ENCODE data around the gene OPRL1.

- TF ChIP-seq CTCF (IDR thresholded peaks at IDR 0.05) (no peak), POLR2A (IDR thresholded peaks at IDR 0.05) (no peak)
Observed at GRCh38 chr20:64031822-64032314, 48.0 kb upstream of the OPRL1 start.

All from esophagus squamous epithelium (tissue), 4 donors.